Measurements from ENCODE around the gene ZNF674. TPM values are rescaled to one million over a fixed set of nuclear protein-coding genes. Genes with fewer than 3 reads are reported as not detected.

The ZNF674 gene
- total RNA-seq (2014; rRNA removed; shearing (Covaris generic)), result 1.5 and 2.7 TPM in 2 replicates
- polyA plus RNA-seq (2015; cell fraction: cytosol; rRNA removed), result 1.3 and 1.9 TPM in 2 replicates
- polyA plus RNA-seq (2015; cell fraction: nucleus; rRNA removed), result 8.5 and 9.9 TPM in 2 replicates

DNA sequence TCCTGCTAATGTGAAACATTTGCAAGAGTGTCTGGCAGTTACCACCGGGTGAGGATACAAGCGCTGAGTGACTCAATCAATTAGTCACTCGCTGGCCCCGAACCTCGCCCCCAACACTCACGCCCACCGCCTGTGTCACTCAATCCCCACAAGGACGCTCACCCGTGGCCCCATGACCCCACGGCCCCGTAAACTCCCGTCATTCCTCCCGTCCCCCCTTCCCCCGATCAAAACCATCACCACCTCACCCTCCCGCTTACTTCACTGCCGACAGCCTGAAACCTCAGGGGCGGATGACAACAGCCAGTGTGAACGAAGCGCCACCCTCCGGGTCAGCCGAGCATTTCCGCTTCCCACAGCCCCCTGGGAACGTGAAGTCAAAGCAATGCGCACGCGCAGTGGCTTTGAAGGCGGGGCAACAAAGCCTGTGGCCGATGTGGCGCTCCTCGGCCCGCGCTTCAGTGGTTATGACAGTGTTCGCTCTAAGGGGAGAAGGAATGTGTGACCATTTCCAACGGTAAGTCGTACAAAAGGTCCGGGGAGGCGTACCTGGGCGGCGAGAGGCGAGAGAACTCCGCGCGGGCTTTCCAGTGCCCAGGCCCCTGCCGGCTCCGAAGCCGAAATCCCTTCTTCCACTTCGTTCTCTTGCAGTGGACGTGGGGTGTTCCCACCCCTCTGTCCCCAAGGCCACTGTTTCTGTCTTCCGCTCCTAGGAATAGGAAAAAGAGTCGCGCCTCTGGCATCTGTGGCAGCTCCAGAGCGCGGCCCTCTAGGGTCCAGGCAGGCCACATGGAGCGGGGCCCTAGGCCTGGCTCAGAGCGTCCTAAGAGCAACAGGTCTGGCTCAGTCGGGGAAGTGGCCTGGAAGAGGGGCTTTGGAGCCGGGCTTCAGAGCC lies at the start of gene ZNF674:
Gene ZNF674 (minus strand): TSS at position 311 of the 895 bp plus-strand sequence. CDS start 3,334 bp downstream, outside the sequence.
- in situ Hi-C loops (cut with HindIII; ENCODE audit: low pct_unique_long_range_greater_than_20kb, low sequenced_read_pairs), result no loop called here
- DNase-seq (ENCODE audit: low read depth, low spot score), result peak; percentile 89

DNA sequence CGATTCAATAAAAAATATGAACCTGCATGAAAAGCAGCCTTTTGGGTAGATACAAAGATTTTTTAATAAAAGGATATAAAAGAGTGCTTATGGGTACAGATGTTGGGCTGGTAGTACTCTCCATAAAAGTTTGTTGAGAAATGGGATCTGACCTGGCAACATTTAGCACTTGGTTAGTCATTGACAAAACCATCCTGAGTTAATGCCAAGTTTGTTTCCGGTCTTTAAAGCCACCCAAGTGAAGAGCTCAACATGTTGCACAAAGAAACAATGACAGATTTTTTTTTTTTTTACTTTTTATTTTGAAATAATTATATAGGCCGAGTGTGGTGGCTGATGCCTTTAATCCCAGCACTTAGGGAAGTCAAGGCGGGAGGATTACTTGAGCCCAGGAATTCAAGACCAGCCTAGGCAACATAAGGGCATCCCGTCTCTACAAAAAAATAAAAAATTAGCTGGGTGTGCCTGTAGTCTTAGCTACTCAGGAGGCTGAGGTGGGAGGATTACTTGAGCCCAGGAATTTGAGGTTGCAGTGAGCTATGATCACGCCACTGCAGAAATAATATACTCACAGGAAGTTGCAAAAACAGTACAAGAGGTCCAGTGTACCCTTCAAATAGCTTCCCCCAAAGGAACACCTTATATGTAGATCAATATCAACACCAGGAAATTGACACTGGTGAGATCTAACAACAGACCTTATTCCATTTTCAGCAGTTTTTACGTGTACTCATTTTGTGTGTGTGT lies 44.9 kb upstream of the ZNF674 start:
- no peak for DNase-seq (ENCODE audit: low read depth, low spot score)
- in situ Hi-C loops (cut with HindIII; ENCODE audit: low pct_unique_long_range_greater_than_20kb, low sequenced_read_pairs), result no loop called here

DNA sequence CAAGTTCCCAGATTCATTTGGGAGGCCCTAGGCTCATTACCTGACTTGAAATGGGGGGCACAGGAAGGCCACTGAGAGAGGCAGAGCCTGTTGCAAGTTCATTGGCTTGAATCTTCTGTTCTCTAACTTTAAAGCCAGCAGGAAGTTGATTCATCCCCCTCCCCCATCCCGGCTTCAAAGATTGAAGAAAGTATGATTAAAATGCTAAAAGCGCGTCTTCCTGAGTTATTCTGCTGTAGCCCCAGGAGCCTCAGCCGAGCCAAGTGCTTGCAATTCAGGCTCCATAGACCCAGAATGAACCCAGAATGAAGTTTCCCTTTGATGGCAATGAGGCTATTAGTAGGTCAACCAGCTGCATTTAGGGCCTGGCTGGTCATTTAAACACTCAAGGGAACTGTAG lies 43.0 kb upstream of the ZNF674 start:
- DNase-seq (ENCODE audit: low read depth, low spot score), result no peak
- in situ Hi-C loops (cut with HindIII; ENCODE audit: low pct_unique_long_range_greater_than_20kb, low sequenced_read_pairs), result no loop called here

DNA sequence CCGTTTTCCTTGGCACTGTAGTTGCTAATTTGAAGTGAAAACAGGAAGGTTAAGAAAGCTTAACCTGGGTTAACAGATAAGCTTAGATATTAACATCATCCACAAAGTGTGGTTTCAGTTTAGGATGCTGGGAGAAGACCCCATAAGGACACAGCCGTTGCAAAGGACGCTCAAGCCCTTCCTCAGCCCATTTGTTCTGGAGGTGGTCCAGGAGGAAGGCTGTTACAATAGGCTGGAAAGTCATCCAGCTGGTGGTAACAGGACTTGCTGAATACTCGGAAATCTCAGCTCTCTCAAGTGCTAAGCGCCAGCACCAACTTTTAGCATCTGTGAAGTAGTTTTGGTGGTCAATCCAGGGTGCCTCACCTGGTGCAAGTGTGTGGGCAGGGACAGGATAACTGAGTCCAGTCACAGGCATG lies 42.5 kb upstream of the ZNF674 start:
- in situ Hi-C loops (cut with HindIII; ENCODE audit: low pct_unique_long_range_greater_than_20kb, low sequenced_read_pairs), result no loop called here

DNA sequence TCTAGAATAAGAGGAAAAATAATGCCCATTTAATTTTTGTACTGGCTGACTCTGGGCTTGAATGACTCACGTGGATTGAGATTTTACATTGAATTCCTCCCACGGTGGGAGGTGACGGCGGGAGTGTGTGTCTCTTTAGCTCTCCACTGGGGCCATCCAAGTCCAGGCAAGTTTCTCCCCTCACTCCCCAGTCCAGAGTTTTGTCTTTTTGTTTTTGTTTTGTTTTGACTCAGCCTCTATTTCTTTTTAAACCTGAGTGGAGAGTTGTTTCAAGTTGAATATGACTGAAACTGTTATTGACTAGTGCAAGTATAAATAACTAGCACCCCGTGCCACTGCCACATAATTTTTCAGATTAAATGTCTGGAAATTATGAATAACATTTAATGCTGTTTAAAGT lies 41.9 kb upstream of the ZNF674 start:
- in situ Hi-C loops (cut with HindIII; ENCODE audit: low pct_unique_long_range_greater_than_20kb, low sequenced_read_pairs), result no loop called here
- no peak for DNase-seq (ENCODE audit: low read depth, low spot score)

More for the DNA sequence above, 42.5 kb upstream of the ZNF674 start:
- DNase-seq (ENCODE audit: low read depth, low spot score), result no peak

DNA sequence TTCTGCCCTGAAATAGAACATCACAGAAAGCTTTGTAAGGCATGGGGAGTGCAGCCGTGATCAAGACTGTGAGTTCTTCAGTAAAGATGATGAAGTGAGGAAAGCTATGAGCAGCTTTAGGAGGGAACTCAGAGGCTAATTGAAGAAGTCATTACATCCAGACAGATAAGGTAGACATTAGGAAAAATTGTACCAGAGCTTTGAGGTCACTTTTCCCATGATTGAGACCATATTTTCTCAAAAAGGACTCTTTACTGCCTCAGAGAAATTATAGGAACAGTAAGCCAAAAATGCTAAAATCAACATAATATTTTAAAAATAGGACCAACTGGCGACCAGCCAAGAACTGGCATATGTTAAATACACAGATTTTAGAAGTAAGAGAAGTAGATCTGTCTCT lies 39.5 kb upstream of the ZNF674 start:
- in situ Hi-C loops (cut with HindIII; ENCODE audit: low pct_unique_long_range_greater_than_20kb, low sequenced_read_pairs), result no loop called here
- no peak for DNase-seq (ENCODE audit: low read depth, low spot score)

DNA sequence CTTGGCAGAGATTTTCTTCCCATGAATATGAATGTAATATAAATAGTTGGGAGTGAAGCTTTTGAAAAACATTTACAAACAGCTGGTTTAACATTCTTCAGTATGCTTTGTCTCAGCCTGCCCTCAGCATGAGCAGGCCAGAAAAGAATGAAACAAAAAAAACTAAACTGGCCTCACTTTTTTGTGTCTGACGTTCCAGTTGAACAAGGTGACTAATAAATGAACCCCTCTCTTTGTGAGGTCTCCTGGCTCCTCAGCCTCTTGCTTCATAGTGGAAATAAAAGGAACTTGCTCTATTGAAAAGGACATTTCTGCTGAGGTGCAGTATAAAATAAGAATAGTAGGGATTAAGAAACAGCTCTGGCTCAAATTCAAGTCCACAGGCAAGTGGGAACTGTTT lies 37.7 kb upstream of the ZNF674 start:
- no peak for DNase-seq (ENCODE audit: low read depth, low spot score)
- in situ Hi-C loops (cut with HindIII; ENCODE audit: low pct_unique_long_range_greater_than_20kb, low sequenced_read_pairs), result no loop called here

DNA sequence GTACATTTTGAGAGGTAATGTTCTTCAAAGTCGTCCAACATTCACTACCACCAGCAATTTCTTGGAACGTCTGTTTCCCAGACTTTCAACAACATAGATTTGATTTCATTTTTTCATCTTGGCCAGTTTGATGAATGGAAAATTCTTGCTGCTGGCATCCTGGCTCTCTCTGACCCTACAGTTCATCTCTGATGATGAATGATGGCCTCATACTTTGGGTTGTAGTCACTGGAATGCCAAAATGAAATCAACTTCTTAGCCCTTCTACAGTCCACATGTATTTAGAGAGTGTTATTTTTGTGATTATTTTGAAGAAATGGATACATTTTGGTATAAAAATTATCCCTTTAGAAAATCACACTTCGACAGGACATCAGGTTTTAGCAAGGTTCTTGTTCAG lies 37.1 kb upstream of the ZNF674 start:
- in situ Hi-C loops (cut with HindIII; ENCODE audit: low pct_unique_long_range_greater_than_20kb, low sequenced_read_pairs), result no loop called here
- DNase-seq (ENCODE audit: low read depth, low spot score), result no peak

DNA sequence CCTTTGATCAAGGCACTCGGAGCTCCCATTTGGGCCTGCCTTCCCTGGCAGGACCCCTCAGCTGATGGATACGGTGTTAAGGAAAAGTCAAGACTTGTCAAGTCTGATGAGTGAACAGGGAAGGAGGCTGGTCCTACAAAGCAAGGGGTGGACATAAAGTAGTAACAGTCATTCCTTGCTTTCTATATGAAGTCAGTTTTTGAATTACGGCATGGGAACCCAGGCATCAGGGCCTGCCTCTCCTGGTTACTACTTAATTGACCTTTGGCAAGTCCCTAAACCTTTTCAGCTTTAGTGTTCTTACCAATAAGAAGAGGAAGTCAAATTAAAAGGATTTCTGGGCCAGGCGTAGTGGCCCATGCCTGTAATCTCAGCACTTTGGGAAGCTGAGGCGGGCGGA lies 35.4 kb upstream of the ZNF674 start:
- no peak for DNase-seq (ENCODE audit: low read depth, low spot score)
- in situ Hi-C loops (cut with HindIII; ENCODE audit: low pct_unique_long_range_greater_than_20kb, low sequenced_read_pairs), result no loop called here

DNA sequence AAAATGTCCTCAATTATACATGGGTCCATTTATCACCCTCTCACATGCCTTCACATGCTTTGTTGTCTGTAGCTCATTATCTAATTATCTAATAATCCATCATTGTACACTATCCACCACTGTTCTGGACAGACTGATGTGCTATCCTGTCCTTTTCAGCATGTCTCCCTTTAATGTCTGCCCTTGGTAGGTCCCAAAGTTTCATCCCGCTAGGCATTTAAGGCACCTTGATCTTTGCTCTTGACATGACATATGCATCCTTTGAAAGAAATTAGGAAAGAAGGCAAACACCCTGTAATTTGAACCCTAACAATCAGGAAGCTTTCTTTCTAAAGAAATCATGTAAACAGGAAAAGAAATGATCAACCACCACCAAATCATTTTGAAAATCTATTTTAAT lies 34.0 kb upstream of the ZNF674 start:
- DNase-seq (ENCODE audit: low read depth, low spot score), result no peak
- in situ Hi-C loops (cut with HindIII; ENCODE audit: low pct_unique_long_range_greater_than_20kb, low sequenced_read_pairs), result no loop called here

DNA sequence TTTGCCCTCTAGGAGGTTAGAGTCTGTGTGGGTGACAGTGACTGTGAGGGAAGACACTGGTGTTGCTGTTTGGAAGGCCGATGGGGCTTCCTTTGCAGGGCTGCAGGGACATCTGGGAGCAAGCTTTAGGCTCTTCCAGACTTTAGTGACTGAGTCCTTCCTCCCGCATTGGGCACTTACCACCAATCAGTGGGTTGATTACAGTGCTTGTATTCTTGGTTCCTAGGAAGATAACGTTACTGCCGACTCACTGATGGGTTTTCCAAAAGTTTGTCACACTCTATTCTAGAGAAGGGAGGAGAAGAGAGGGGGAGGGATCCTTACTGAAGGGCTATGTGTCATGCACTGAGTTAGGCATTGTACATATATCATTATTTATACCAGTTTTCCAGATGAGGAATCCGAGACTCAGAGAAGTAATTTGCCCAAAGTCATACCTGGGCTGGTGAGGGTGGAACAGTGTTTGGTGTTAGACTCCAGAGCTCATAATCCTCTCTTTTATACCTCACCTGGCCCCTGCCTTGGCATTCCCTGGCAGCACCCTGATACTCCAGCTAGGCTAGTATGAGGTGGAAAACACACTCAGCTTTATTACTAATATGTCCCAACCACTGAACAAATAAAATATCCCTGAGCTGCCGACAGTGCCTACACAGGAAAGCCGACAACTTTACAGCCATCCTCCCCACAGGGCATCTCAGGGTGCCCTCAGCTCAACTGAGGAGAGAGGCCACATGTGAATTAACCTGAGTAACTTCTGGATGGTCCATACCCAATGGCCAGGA lies 32.2 kb upstream of the ZNF674 start:
- DNase-seq (ENCODE audit: low read depth, low spot score), result no peak
- in situ Hi-C loops (cut with HindIII; ENCODE audit: low pct_unique_long_range_greater_than_20kb, low sequenced_read_pairs), result no loop called here

DNA sequence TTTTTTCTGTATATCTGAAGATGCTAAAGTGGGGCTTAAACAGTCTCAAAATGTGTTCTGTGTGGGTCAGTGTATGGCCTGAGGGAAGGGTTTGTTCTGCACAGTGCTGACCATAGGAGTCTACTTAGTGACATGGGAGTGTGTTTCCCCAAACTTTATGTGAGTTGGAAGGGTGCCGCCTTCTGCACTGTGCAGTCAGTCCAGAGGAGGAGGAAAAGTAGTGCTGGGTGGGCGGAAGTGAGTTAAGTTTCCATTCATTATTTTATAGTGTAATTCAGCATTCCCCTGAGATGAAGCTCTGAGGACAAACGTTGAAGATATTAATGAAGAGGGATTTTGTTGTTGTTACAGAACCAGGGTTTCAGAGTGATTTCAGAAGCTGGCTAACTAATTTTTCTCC lies 31.2 kb upstream of the ZNF674 start:
- DNase-seq (ENCODE audit: low read depth, low spot score), result no peak
- in situ Hi-C loops (cut with HindIII; ENCODE audit: low pct_unique_long_range_greater_than_20kb, low sequenced_read_pairs), result no loop called here

DNA sequence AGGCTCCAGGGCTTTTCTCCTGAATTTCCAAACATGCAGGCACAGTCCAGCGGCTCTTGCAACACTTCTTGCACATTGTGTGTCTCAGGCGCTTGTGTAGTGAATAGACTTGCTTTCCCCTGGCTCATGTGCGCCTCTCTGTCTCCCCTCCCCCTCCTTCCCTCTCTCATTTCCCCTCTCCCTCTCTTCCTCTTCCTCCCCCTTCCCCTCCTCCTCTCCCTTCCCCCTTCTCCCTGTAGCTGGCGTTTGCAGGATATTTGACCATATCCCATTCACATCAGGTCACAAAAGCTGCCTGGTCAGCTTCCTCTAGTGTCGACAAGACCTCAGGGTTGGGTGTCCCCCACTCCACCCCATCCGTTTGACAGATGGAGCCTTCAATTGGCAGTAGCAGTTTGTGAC lies 30.8 kb upstream of the ZNF674 start:
- in situ Hi-C loops (cut with HindIII; ENCODE audit: low pct_unique_long_range_greater_than_20kb, low sequenced_read_pairs), result no loop called here
- no peak for DNase-seq (ENCODE audit: low read depth, low spot score)

DNA sequence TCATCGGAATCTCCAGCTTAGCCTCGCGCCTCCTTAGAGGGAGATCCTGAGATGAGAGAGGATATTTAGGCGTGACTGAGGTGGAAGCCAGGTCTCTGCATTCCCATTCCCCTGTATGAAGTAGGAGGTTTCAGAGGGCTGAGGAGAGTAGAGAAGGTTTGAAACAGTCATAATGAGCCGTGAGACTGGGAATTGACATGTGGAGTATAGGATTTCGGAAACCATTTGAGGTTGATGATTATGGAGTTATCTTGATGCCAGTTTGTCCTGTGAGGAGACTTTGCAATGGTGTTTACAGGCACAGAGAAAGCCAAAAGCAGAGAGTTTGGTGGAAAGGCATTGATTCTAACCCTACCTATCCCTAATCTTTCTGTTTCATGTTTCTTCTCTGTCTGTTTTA lies 30.4 kb upstream of the ZNF674 start:
- in situ Hi-C loops (cut with HindIII; ENCODE audit: low pct_unique_long_range_greater_than_20kb, low sequenced_read_pairs), result no loop called here
- DNase-seq (ENCODE audit: low read depth, low spot score), result no peak

DNA sequence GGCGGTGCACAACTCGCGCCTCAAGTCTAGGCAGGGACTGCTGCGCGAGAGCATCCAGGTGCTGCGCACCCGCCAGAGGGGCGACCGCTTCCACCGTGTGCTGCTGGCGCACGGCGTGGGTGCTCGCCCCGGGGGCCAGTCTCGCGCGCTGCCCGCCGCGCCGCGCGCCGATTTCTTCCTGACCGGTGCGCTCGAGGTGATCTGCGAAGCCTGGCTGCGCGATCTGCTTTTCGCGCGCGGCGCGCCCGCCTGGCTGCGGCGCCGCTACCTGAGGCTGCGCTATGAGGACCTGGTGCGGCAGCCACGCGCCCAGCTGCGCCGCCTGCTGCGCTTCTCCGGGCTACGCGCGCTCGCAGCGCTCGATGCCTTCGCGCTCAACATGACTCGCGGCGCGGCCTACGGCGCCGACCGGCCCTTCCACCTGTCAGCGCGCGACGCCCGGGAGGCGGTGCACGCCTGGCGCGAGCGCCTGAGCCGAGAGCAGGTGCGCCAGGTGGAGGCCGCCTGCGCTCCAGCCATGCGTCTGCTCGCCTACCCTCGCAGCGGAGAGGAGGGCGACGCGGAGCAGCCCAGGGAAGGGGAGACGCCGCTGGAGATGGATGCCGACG lies 29.7 kb upstream of the ZNF674 start:
- no peak for DNase-seq (ENCODE audit: low read depth, low spot score)
- in situ Hi-C loops (cut with HindIII; ENCODE audit: low pct_unique_long_range_greater_than_20kb, low sequenced_read_pairs), result no loop called here

DNA sequence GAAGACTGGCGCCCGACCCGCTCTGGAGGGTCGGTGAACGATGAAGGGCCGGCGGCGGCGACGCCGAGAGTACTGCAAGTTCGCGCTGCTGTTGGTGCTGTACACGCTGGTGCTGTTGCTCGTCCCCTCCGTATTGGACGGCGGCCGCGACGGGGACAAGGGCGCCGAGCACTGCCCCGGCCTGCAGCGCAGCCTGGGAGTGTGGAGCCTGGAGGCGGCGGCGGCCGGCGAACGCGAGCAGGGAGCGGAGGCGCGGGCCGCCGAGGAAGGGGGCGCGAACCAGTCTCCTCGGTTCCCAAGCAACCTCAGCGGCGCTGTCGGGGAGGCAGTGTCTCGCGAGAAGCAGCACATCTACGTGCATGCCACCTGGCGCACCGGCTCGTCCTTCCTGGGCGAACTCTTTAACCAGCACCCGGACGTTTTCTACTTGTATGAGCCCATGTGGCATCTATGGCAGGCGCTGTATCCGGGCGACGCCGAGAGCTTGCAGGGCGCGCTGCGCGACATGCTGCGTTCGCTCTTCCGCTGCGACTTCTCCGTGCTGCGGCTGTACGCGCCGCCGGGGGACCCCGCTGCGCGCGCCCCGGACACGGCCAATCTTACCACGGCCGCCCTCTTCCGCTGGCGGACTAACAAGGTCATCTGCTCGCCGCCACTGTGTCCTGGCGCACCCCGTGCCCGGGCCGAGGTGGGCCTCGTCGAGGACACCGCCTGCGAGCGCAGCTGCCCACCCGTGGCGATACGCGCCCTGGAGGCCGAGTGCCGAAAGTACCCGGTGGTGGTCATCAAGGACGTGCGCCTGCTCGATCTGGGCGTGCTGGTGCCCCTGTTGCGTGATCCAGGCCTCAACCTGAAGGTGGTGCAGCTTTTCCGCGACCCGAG lies 28.9 kb upstream of the ZNF674 start:
- in situ Hi-C loops (cut with HindIII; ENCODE audit: low pct_unique_long_range_greater_than_20kb, low sequenced_read_pairs), result no loop called here
- peak; percentile 8 for DNase-seq (ENCODE audit: low read depth, low spot score)
